Stimulated activated naive CD8-positive, alpha-beta T cell treated with anti-CD3 and anti-CD28 coated beads, Interleukin-15, amount 100 ng/mL, for 72 hours (primary cell): ENCODE results near the gene LTB.

Experiments used
- ATAC-seq: fragments of 150-1000 bp; cut with Tn5 transposase; 2 replicates; pipeline ENCODE4 v1.10.0; 2021; ENCODE audit warnings: mild to moderate bottlenecking, moderate library complexity
- DNase-seq, 2 donors: peaks; one replicate each; pipeline ENCODE4 v3.0.0; 2021 to 2022
- H3K27ac Mint-ChIP-seq, 2 donors: one replicate each; pipeline ENCODE4 v1.8.0; 2022; ENCODE audit warnings: mild to moderate bottlenecking in 2 of 2, mixed read lengths in 2 of 2, moderate library complexity in 2 of 2
- H3K27me3 Mint-ChIP-seq: one replicate; pipeline ENCODE4 v1.8.0; 2022; ENCODE audit warnings: mixed read lengths
- H3K4me1 Mint-ChIP-seq: one replicate; pipeline ENCODE4 v1.8.0; 2022; ENCODE audit warnings: mild to moderate bottlenecking, mixed read lengths
- H3K4me3 Mint-ChIP-seq, 2 donors: one replicate each; pipeline ENCODE4 v1.8.0; 2022; ENCODE audit warnings: mild to moderate bottlenecking in 2 of 2, mixed read lengths in 2 of 2, moderate library complexity in 1 of 2
- H3K9me3 Mint-ChIP-seq, 2 donors: one replicate each; pipeline ENCODE4 v1.8.0; 2022; ENCODE audit warnings: mixed read lengths in 2 of 2

LTB gene

DNA sequence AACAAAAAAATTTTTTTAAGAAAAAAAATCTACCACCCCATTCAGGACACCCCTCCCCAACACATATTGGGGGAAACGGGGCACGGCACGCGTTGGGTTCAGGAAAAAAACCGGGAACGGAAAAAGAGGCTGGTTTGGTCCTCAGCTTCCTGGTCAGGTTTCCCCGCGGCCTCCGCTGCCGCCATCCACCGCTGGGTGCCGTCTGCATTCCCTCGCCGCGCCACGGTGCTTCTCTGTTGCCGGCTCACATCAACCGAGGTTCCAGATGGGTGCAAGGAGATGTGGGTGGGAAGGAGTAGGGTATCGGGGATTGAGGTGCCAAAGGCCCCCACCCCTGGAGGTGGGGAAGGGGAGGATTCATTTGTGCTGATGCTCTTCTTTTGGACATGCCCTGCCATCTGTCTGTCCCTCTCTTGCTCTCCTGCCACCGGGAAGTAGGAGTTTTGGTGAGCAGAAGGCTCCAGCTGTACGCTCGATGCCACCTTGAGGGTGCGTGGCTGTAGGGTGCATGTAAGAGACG is 47.6 kb downstream of the LTB start:
- H3K9me3 Mint-ChIP-seq, result no peaks in the 10 kb centered on the region
- peak overlapping the region in 1 of 2 donors; percentile 64 for H3K27ac Mint-ChIP-seq
- no peak for DNase-seq
- no peaks in the 10 kb centered on the region for H3K27me3 Mint-ChIP-seq
- peaks cover 69% of the 10 kb centered on the region for H3K4me1 Mint-ChIP-seq
- H3K4me3 Mint-ChIP-seq, result no peak overlapping the region
- no peak for ATAC-seq

DNA sequence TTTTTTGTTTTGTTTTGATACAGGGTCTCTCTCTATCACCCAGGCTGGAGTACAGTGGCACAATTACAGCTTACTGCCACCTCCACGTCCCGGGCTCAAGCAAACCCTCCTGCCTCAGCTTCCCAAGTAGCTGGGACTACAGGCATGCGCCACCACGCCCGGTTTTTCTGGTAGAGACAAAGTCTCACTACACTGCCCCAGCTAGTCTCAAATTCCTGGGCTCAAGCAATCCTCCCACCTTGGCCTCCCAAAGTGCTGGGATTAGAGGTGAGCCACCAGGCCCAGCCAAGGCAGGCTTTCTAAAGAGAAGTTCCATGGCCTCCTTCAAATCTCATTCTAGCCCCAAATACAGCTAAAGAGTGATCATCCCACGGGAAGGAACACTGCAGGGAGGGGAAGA is 48.2 kb downstream of the LTB start:
- no peaks in the 10 kb centered on the region for H3K9me3 Mint-ChIP-seq
- H3K27ac Mint-ChIP-seq, result peak overlapping the region in 1 of 2 donors; percentile 54

DNA sequence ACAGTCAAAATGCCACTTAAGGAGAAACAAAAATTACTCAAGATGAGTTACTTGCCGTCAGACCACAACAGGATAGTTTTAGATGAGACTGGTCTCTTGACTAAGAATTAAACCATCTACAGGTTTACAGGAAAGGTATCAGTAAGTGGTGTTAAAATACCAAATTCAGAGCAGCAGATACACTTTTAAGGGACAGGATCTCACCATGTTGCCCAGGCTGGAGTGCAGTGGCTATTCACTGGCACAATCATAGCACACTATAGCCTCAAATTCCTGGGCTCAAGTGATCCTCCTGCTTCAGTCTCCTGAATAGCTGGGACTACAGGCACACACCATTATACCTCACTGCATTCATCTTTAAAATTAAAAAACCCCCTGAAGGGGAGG is 48.8 kb downstream of the LTB start:
- no peak overlapping the region for H3K4me3 Mint-ChIP-seq
- H3K4me1 Mint-ChIP-seq, result peaks cover 57% of the 10 kb centered on the region
- H3K27me3 Mint-ChIP-seq, result no peaks in the 10 kb centered on the region
- H3K27ac Mint-ChIP-seq, result no peak overlapping the region
- H3K9me3 Mint-ChIP-seq, result no peaks in the 10 kb centered on the region
- no peak for DNase-seq
- no peak for ATAC-seq

More for the DNA sequence above, 48.2 kb downstream of the LTB start:
- DNase-seq (no peak), ATAC-seq (no peak)
- Mint-ChIP-seq H3K27me3 (no peaks in the 10 kb centered on the region), H3K4me1 (peaks cover 63% of the 10 kb centered on the region), H3K4me3 (no peak overlapping the region)

DNA sequence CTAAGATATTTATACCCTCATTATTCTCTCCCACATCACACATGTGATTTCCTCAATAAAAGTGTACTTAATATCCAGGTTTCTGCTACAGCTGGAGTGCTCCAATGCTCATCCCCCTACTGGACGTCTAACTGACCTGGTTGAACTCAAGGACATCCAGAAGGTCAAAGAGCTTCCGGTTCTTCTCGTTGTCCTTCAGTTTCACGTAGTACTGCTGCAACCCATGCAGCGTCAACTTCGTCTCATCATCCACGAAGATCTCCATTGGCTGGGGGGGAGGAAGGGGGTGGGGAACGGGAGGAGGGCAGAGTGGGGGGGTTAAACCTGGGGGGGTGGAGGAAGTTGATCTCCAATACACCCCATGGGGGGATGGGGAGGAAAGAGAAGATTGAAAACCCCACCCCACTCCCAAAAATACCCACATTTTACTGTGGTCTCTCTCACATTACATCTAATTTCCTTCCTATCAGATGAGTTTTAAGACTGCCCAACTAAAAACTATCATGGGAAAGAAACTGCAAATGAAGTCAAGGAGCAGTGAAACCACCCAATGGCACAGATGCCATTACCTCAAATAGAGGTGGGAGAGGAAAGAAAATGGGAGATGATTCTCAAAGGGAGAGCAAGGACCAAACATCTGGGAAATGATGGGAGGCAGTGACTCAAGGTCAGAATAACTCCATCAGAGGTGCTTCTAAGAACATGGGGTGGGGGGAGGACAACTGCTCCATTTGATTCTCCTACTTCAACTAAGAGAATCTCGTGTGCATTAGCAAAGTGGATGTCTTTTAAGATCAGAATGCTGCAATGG is 49.4 kb downstream of the LTB start:
- no peak overlapping the region for H3K4me3 Mint-ChIP-seq
- H3K27ac Mint-ChIP-seq, result peak overlapping the region in 1 of 2 donors; percentile 68
- H3K27me3 Mint-ChIP-seq, result no peaks in the 10 kb centered on the region
- no peak for DNase-seq
- H3K9me3 Mint-ChIP-seq, result no peaks in the 10 kb centered on the region
- ATAC-seq, result no peak
- H3K4me1 Mint-ChIP-seq, result peaks cover 53% of the 10 kb centered on the region

DNA sequence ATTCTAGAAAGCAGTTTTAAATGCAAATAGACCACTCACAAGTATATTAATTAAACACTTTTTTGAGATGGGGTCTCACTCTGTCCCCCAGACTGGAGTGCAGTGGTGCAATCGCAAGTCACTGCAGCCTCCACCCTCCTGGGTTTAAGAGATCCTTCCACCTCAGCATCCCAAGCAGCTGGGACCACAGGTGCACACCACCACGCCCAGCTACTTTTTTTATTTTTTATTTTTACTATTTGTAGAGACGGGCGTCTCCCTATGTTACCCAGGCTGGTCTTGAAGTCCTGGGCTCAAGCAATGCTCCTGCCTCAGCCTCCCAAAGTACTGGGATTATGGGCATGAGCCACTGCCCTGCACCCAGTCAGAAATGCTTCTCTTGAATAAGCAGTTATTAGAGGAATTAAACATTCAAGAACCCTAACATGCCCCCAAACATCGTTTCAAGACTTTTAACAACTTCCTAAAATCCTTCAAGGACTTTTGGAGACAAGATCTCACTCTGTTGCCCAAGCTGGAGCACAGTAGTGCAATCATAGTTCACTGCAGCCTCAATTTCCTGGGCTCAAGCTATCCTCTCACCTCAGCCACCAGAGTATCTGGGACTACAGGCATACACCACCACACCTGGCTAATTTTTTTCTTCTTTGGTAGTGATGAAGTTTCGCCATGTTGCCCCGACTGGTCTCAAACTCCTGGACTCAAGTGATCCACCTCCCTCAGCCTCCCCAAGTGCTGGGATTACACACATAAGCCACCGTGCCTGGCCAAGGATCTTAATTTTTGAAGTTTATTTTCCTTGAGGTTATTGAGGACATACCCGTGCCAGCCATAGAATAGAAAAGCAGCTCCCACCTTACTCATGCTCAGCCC is 50.2 kb downstream of the LTB start:
- peaks cover 47% of the 10 kb centered on the region for H3K4me1 Mint-ChIP-seq
- H3K9me3 Mint-ChIP-seq, result no peaks in the 10 kb centered on the region
- no peak for ATAC-seq
- no peaks in the 10 kb centered on the region for H3K27me3 Mint-ChIP-seq
- no peak overlapping the region for H3K4me3 Mint-ChIP-seq
- peak overlapping the region in 1 of 2 donors; percentile 27 for H3K27ac Mint-ChIP-seq
- DNase-seq, result no peak

DNA sequence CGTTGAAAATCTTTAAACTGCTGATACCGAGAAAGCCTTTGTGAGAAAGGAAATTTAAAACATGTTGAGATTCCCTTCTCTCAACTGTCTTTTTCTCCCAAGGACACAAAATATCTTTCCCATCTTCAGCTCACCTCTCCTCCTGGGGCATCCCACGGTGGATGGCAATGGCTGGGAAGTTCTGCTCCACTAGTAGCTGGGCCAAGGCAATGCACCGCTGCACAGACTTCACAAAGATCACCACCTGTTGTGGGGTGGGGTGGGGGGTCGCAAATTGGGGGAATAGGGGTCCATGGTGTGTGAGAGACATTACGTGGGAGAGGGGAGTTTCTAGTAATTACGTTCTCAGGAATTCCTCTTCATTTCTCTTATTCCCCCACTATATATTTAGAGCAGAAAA is 51.1 kb downstream of the LTB start:
- Mint-ChIP-seq H3K27me3 (no peaks in the 10 kb centered on the region), H3K9me3 (no peaks in the 10 kb centered on the region), H3K4me3 (no peak overlapping the region), H3K4me1 (peaks cover 44% of the 10 kb centered on the region), H3K27ac (no peak overlapping the region)
- DNase-seq (no peak), ATAC-seq (no peak)

DNA sequence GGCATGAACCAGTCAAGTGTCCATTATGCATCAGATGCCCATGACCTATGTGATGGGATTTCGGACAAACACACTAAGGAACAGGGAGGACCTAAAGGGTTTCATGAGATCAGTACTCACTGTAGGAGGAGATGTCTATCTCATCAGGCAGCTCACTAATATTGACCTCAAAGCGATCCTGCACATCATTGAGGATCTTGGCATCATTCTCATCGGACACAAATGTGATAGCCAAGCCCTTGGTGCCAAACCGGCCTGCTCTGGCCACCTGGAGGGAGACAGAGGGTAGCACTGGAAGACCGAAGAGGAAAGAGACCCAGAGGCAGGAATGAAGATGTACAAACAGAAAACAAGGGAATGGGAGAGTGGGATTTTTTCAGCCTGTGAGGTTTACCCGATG is 51.6 kb downstream of the LTB start:
- no peak overlapping the region for H3K4me3 Mint-ChIP-seq
- DNase-seq (no peak), ATAC-seq (no peak)
- H3K4me1 Mint-ChIP-seq, result peaks cover 43% of the 10 kb centered on the region
- H3K27ac Mint-ChIP-seq, result no peak overlapping the region
- H3K9me3 Mint-ChIP-seq, result no peaks in the 10 kb centered on the region
- H3K27me3 Mint-ChIP-seq, result no peaks in the 10 kb centered on the region
